ENCODE results near the gene YBX2.

YBX2 gene

DNA sequence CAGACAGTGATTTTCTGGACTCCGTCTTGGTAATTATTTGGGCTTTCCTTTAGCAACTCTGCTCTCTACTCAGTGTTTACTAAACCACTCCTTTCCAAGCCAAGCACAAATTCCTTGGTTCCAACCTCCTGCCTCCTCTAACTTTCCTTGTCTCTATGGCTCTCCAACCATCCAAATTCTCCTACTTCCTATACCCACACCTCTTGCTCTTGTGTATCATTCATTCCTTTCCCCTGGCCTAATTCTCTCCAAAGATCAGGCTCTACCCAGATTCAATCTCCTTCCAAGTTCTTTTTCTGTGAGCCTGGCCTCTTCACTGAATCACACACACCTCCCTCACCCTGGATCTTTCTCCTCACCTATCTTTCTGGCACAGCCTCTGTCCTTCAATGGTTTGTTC, 33.6 kb upstream of the YBX2 start:
- H3K4me1 Mint-ChIP-seq (ENCODE audit: low read depth): peaks cover 35% of the 10 kb centered on the region
- peak overlapping the region; percentile 92 for H3K4me3 Mint-ChIP-seq
- no peaks in the 10 kb centered on the region for H3K9me3 Mint-ChIP-seq
- H3K36me3 Mint-ChIP-seq (ENCODE audit: low read depth): peaks cover 6% of the 10 kb centered on the region
- H3K27ac Mint-ChIP-seq: peak overlapping the region; percentile 96
- H3K27me3 Mint-ChIP-seq: no peaks in the 10 kb centered on the region

DNA sequence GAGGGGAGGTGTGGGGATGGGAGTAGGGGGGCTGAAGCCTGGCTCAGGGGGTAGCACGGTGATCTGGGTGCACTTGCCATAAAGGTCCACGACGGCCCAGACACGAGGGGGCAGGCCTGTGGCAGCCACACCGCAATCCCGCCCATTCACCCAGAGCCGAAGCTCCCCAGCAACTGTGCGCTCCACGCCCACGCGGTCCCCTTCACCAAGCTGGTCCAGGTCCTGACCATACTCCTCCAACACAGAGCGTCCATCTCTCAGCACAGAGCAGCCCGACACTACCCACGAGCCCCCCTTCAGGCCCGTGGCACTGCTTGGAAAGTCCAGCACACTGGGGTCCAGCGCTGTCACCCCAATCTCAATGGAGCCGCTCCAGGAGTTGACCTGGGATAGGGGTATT, 33.1 kb upstream of the YBX2 start:
- H3K36me3 Mint-ChIP-seq (ENCODE audit: low read depth): peaks cover 11% of the 10 kb centered on the region
- H3K9me3 Mint-ChIP-seq: no peaks in the 10 kb centered on the region
- H3K4me3 Mint-ChIP-seq: peak overlapping the region; percentile 92
- peaks cover 31% of the 10 kb centered on the region for H3K4me1 Mint-ChIP-seq (ENCODE audit: low read depth)
- peak overlapping the region; percentile 96 for H3K27ac Mint-ChIP-seq
- H3K27me3 Mint-ChIP-seq: no peaks in the 10 kb centered on the region

DNA sequence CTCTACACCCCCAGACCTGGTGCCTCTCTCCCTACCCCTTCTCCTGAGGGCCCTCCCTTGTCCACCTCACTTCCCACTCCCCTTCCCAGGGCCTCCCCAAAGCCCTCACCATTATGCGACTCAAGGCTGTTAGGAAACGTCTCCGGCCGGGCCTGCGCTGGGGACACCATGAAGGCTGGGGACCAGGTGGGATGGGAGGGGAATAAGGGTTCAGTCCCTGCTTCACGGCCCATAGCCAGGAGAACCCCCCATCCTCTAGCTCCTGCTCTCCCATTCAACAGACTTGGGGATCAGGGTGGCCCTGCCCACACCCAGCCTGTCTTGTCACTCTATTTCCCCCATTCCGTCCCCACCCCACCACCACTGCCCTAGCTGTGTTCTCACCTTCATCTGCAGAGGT, 32.6 kb upstream of the YBX2 start:
- Mint-ChIP-seq H3K27ac (no peak overlapping the region), H3K4me3 (no peak overlapping the region), H3K27me3 (no peaks in the 10 kb centered on the region), H3K36me3 (ENCODE audit: low read depth) (peaks cover 14% of the 10 kb centered on the region), H3K4me1 (ENCODE audit: low read depth) (peaks cover 27% of the 10 kb centered on the region), H3K9me3 (no peaks in the 10 kb centered on the region)

DNA sequence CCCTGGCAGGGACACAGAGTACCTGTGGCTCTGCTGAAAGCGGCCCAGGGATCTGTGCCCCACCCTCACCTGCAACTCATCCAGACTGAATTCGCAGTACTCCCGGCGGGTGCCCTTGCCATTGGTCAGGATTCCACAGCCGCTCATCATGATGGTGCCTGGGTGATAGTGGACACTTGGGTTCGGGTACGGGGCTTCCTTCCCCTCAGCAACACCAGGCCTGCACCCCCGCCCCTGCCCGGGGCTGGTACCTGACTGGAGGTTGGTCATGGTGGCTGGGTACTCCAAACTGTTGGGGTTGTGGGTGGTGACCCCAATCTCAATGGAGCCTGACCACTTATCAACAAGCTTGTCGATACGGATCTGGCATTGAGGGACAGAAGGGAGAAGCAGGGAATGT, 31.7 kb upstream of the YBX2 start:
- Mint-ChIP-seq H3K4me3 (no peak overlapping the region), H3K27me3 (no peaks in the 10 kb centered on the region), H3K36me3 (ENCODE audit: low read depth) (peaks cover 23% of the 10 kb centered on the region), H3K9me3 (no peaks in the 10 kb centered on the region), H3K27ac (no peak overlapping the region), H3K4me1 (ENCODE audit: low read depth) (peaks cover 27% of the 10 kb centered on the region)

- H3K27ac Mint-ChIP-seq: no peak overlapping the region
- no peaks in the 10 kb centered on the region for H3K9me3 Mint-ChIP-seq
- peaks cover 33% of the 10 kb centered on the region for H3K36me3 Mint-ChIP-seq (ENCODE audit: low read depth)
- H3K4me1 Mint-ChIP-seq (ENCODE audit: low read depth): peaks cover 21% of the 10 kb centered on the region
- H3K27me3 Mint-ChIP-seq: no peaks in the 10 kb centered on the region
- no peak overlapping the region for H3K4me3 Mint-ChIP-seq
These were observed 30.6 kb upstream of the YBX2 start for GRCh38 chr17:7325031-7325528.

DNA sequence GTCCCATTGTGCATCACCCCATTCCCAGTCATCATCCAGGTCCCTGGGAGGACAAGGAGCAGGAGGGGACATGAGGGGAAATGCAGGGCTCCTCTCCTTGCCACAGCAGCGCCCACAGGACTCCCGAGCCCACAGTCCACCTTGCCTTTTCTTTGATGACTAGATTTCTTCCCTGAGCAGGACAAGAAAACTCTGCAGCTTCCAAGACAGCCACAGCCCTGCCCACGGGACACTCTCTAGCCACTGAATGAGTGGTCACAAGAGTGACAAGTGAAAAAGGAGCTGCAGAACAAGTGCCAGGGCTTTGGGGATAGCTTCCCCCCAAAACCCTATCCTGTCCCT, 30.0 kb upstream of the YBX2 start:
- peaks cover 33% of the 10 kb centered on the region for H3K36me3 Mint-ChIP-seq (ENCODE audit: low read depth)
- peaks cover 16% of the 10 kb centered on the region for H3K4me1 Mint-ChIP-seq (ENCODE audit: low read depth)
- H3K9me3 Mint-ChIP-seq: no peaks in the 10 kb centered on the region
- H3K27me3 Mint-ChIP-seq: no peaks in the 10 kb centered on the region
- no peak overlapping the region for H3K4me3 Mint-ChIP-seq
- H3K27ac Mint-ChIP-seq: no peak overlapping the region

DNA sequence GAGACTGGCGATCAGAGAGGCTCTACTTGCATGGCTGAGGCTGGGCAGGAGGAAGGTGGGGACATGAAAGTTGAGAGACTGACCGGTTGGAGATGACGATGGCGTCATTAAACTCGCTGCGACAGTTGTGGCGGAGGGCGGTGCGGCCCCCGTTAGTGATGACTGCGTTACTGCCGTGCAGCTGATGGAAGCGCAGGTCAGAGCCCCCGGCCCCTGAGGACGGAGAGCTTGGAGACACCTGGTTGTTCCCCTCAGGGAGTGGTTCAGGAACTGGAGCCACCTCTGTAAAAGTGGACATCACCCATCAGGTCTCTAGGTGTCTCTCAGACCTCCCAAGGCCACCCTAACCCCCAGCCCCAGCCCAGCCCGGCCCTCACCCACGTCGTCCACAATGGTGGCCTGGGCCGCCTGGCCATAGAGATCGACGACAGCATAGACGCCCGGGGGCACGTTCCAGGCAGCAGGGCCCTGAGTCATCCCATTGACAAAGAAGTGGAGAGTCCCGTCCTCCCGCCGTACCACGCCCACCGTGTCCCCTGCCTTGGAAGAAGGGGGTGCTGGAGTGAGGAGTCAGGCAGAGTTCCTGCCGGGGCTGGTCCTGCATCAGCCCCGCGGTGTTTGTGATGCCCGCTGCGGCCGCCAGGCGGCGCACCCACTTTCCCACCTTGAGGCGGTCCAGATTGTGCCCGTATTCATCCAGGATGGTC, 29.4 kb upstream of the YBX2 start:
- no peaks in the 10 kb centered on the region for H3K27me3 Mint-ChIP-seq
- H3K4me3 Mint-ChIP-seq: no peak overlapping the region
- H3K9me3 Mint-ChIP-seq: no peaks in the 10 kb centered on the region
- peaks cover 16% of the 10 kb centered on the region for H3K4me1 Mint-ChIP-seq (ENCODE audit: low read depth)
- H3K27ac Mint-ChIP-seq: no peak overlapping the region
- H3K36me3 Mint-ChIP-seq (ENCODE audit: low read depth): peaks cover 35% of the 10 kb centered on the region

- H3K4me1 Mint-ChIP-seq (ENCODE audit: low read depth): peaks cover 3% of the 10 kb centered on the region
- H3K4me3 Mint-ChIP-seq: no peak overlapping the region
- H3K27ac Mint-ChIP-seq: no peak overlapping the region
- no peaks in the 10 kb centered on the region for H3K27me3 Mint-ChIP-seq
- peaks cover 45% of the 10 kb centered on the region for H3K36me3 Mint-ChIP-seq (ENCODE audit: low read depth)
- H3K9me3 Mint-ChIP-seq: no peaks in the 10 kb centered on the region
These were observed 28.2 kb upstream of the YBX2 start for GRCh38 chr17:7322520-7323194.

- peaks cover 51% of the 10 kb centered on the region for H3K36me3 Mint-ChIP-seq (ENCODE audit: low read depth)
- H3K9me3 Mint-ChIP-seq: no peaks in the 10 kb centered on the region
- no peak overlapping the region for H3K4me3 Mint-ChIP-seq
- H3K4me1 Mint-ChIP-seq (ENCODE audit: low read depth): peaks cover under 1% of the 10 kb centered on the region
- H3K27me3 Mint-ChIP-seq: no peaks in the 10 kb centered on the region
- no peak overlapping the region for H3K27ac Mint-ChIP-seq
These were observed 27.0 kb upstream of the YBX2 start for GRCh38 chr17:7321466-7321865.

DNA sequence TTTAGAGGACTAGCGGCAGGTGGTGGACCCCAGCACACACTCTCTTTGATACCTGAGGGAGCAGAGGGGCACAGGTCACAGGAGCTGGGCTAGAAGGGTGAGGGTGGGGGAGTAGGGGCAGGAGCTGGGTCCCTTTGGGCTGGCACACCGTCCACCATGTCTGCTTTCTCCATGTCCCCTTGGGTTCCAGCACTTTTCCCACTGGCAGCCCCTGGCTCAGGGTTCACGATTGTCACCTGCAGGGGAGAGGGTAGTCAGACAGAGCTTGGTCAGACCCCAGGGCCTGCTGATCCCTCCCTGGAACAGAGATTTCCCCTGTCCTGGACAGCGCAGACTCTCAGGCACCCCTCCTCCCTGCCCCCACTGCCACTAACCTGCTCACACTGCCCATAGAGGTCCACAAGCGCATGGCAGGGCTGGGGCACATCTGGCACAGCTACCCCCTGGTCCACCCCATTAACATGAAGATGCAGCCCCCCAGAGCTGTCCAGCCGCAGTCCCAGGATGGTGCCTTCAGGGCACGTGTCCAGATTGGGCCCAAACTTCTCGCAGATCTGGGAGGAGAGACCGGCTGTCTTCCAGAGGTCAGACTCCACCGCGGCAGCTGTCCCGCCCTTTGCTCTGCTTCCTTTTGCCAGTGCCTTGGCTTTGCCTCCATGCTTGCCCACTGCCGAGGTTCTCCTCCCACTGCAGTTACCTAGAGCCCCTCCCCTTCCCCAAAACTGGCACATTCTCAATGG, 23.9 kb upstream of the YBX2 start:
- Mint-ChIP-seq H3K9me3 (no peaks in the 10 kb centered on the region), H3K4me1 (ENCODE audit: low read depth) (peaks cover 20% of the 10 kb centered on the region), H3K27me3 (no peaks in the 10 kb centered on the region), H3K36me3 (ENCODE audit: low read depth) (peaks cover 63% of the 10 kb centered on the region), H3K4me3 (no peak overlapping the region), H3K27ac (no peak overlapping the region)

DNA sequence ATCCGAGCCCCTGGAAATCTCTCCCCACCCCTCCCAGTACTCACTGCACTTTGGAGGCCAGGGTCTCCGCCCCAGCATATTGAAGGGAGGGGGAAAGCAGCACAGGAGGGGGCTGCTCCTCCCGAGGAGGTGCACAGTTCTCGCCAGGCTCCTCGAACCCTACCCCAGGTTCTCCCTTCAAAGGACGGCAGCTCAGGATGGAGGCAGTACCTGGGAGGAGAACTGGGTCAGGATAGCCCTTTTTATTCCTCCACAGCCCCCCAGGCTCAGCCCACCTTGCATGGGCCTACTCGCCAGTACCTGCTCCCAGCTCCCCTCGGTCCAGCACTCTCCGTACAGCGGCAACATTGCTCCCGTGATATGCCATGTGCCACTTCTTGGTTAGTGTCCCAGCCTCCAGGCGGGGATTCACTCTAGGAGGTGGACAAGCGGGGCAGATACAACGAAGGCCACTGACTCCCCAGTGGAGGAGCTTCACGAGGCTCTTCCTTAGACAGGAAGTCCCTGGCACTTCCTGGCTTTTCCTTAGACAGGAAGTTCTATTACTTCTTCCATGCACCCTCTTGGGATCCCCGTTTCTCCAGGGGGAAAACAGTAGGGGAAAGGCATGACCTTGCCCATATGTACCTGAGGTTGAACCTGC, 22.8 kb upstream of the YBX2 start:
- H3K27me3 Mint-ChIP-seq: no peaks in the 10 kb centered on the region
- H3K4me3 Mint-ChIP-seq: peak overlapping the region; percentile 15
- H3K36me3 Mint-ChIP-seq (ENCODE audit: low read depth): peaks cover 66% of the 10 kb centered on the region
- no peaks in the 10 kb centered on the region for H3K9me3 Mint-ChIP-seq
- no peak overlapping the region for H3K27ac Mint-ChIP-seq
- peaks cover 30% of the 10 kb centered on the region for H3K4me1 Mint-ChIP-seq (ENCODE audit: low read depth)

DNA sequence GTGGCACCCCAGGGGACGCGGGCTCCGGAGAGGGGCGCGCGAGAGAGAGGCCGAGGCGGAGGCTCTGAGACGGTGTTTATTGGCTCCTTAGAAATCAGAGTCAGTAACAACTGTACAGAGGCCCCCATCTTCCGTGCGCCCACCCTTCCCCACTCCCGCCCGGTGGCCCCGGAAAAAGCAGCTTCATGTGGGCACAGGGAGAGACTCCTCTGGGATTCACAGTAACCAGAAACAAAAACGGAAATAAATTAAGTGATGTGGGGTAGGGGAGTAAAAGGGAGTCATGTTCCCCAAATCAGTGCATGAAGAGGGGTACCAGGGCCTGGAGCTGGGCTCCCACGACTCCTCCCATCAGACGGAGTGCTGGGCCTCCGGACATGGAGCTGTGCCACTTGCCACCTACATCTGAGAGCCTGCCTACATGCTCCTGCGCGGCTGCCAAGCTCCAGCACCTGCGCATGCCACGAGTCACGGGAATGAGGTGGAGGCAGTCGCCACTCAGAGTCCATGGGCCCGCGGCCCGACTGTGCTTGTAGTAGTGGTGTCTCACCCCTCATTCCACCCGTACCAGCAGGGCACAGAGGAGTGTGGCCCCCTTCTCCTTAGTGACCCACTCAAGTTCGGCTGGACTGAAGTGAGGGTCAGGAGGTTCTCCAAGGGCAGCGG, 21.3 kb upstream of the YBX2 start:
- peaks cover 44% of the 10 kb centered on the region for H3K4me1 Mint-ChIP-seq (ENCODE audit: low read depth)
- peaks cover 68% of the 10 kb centered on the region for H3K36me3 Mint-ChIP-seq (ENCODE audit: low read depth)
- peak overlapping the region; percentile 93 for H3K4me3 Mint-ChIP-seq
- H3K27ac Mint-ChIP-seq: peak overlapping the region; percentile 81
- no peaks in the 10 kb centered on the region for H3K27me3 Mint-ChIP-seq
- H3K9me3 Mint-ChIP-seq: no peaks in the 10 kb centered on the region

DNA sequence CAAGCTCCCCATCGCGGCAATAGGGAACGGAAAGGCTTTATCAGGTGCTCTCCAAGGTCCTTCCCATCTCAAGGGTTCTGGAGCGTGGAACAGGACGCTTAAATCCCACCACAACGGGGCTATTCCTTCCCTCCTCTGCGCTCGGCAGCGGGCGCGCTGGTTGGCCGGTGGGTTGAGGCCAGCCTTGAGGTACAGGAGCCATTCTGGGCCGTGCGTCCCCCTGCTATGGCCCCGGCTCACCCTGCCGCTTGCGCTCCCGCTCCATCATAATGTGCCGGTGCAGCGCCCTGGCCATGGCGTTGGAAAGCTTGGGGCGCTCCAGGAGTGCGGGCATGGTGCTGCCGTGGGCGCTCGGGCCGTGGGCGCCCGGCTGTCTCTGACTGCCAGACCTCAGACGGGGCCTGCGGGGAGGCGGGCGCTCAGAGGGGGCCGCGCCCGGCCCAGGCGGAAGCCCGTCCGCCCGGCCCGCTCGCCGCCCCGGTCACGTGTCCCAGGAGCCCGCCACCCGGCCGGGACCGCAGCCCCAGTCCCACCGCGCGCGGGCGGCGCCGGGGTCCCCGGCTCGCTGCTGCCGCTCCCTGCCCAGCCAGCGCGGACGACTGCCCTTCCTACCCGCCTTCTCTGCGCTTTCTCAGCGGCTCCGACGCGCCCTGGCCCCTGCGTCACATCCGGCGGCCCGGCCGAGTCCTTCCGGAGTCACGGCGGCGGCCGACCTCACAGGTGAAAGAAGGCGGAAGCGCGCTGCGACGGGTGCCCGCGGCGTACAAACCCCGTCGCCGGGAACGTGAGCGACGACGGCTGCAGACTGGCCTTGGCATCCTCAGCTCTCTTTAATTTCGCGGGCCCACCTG, 20.5 kb upstream of the YBX2 start, which contains the start of gene GPS2:
GPS2 (minus strand) TSS at position 642 of the 851 bp plus-strand sequence; CDS start at position 334, 308 bp downstream.
- Mint-ChIP-seq H3K27me3 (no peaks in the 10 kb centered on the region), H3K4me3 (peak within 1 kb of the TSS; percentile 93), H3K4me1 (ENCODE audit: low read depth) (peaks cover 51% of the 10 kb centered on the region), H3K9me3 (no peaks in the 10 kb centered on the region), H3K36me3 (ENCODE audit: low read depth) (peaks cover 69% of the 10 kb centered on the region), H3K27ac (peak within 1 kb of the TSS; percentile 92)

Data from stimulated activated naive CD8-positive, alpha-beta T cell treated with anti-CD3 and anti-CD28 coated beads, Interleukin-15, Interleukin-2, amounts not matched to agents 100 ng/mL and 50 ng/mL, for 24 hours (primary cell).